HCT116 (cell line): ENCODE results near the gene SSX2IP. TPM values are rescaled to one million over a fixed set of nuclear protein-coding genes. Genes with fewer than 3 reads are reported as not detected.
A peak's percentile ranks its signal among the peaks of the same experiment; 100 is the strongest.

ENCODE experiments used
- ATAC-seq: fragments of 200-7000 bp; cut with Tn5 transposase; 2 replicates; pipeline ENCODE4 v1.9.1; 2020; ENCODE audit warnings: mild to moderate bottlenecking, moderate library complexity
- BruUV-seq: library from RNA; stranded (reverse); fragments of 400-500 nt; replicated peaks from 2 replicates; lab custom pipeline; 2021; lab: Mats Ljungman, UMichigan
- CTCF ChIA-PET: fragments of 300-600 bp; sonication (Branson Sonifier 250); formaldehyde crosslinking; loops from one replicate; lab custom pipeline; 2021; ENCODE audit warnings: antibody characterized with exemption; lab: Charles Lee
- POLR2A ChIA-PET: fragments of 300-600, 350-600 bp; sonication (Branson Sonifier 250); formaldehyde crosslinking; loops from one replicate; lab custom pipeline; 2021; ENCODE audit warnings: antibody characterized with exemption; lab: Charles Lee
- RAD21 ChIA-PET, 2 experiments: fragments of 300-600 bp; sonication (Branson Sonifier 250); formaldehyde crosslinking; loops; one replicate each; lab custom pipeline; 2023; ENCODE audit warnings: low total read pairs in 2 of 2; ENCODE audit not compliant: uncharacterized antibody in 2 of 2, unreplicated experiment in 2 of 2, low non-redundant PET in 1 of 2; lab: Charles Lee
- DNase-seq: peaks from one replicate; pipeline ENCODE4 v3.0.0-alpha.2; 2010; ENCODE audit warnings: low read depth, low spot score
- H2AFZ ChIP-seq: fragments of 200-600 bp; shearing (Covaris generic), sonication (generic); 2 replicates; pipeline ENCODE4 v1.6.1; 2017; ENCODE audit warnings: low read depth, mixed run types, mixed read lengths, antibody characterized with exemption, low read length; ENCODE audit not compliant: poor library complexity, severe bottlenecking
- H3K27ac ChIP-seq: 2 replicates; pipeline ENCODE4 v1.5.1; 2012; ENCODE audit warnings: low read depth, low read length
- H3K27me3 ChIP-seq: fragments of 200-600 bp; sonication (generic); 2 replicates; pipeline ENCODE4 v1.6.1; 2016; ENCODE audit warnings: mixed run types, low read length, mixed read lengths; ENCODE audit not compliant: insufficient read depth
- H3K36me3 ChIP-seq, 2 experiments: fragments of 200-500 bp in 1 of 2; fragments of 200-600 bp in 1 of 2; sonication (Bioruptor generic) in 1 of 2; sonication (generic) in 1 of 2; 2 replicates each; pipeline versions ENCODE4 v1.5.1 to v1.6.1; 2014 to 2016; ENCODE audit warnings: low read length in 2 of 2, inconsistent platforms in 1 of 2, mixed read lengths in 1 of 2, mixed run types in 1 of 2; ENCODE audit not compliant: insufficient read depth in 2 of 2, control insufficient read depth in 1 of 2
- H3K4me1 ChIP-seq, 2 experiments: fragments of 200-600 bp in 1 of 2; sonication (generic) in 1 of 2; 2 replicates each; pipeline versions ENCODE4 v1.5.1 to v1.6.1; 2012 to 2017; ENCODE audit warnings: low read length in 2 of 2, inconsistent platforms in 1 of 2, mild to moderate bottlenecking in 1 of 2, mixed read lengths in 1 of 2, mixed run types in 1 of 2, moderate library complexity in 1 of 2; ENCODE audit not compliant: insufficient read depth in 2 of 2, control insufficient read depth in 1 of 2
- H3K4me2 ChIP-seq: fragments of 200-600 bp; sonication (generic); 2 replicates; pipeline ENCODE4 v1.6.1; 2017; ENCODE audit warnings: mixed run types, low read length, mixed read lengths
- H3K4me3 ChIP-seq, 2 experiments: fragments of 200-600 bp in 1 of 2; sonication (generic) in 1 of 2; replicated peaks in 1 of 2; 2 replicates each; pipeline ENCODE4 v1.5.1; 2011 to 2016; ENCODE audit warnings: low read length in 2 of 2, control low read depth in 1 of 2, low read depth in 1 of 2, mild to moderate bottlenecking in 1 of 2, mixed read lengths in 1 of 2, mixed run types in 1 of 2
- H3K79me2 ChIP-seq: fragments of 200-600 bp; sonication (generic); 2 replicates; pipeline ENCODE4 v1.6.1; 2017; ENCODE audit warnings: mild to moderate bottlenecking, mixed run types, low read length, moderate library complexity, mixed read lengths; ENCODE audit not compliant: insufficient read depth
- H3K9ac ChIP-seq: fragments of 200-600 bp; sonication (generic); 2 replicates; pipeline ENCODE4 v1.6.1; 2016; ENCODE audit warnings: low read length, mixed read lengths
- H3K9me2 ChIP-seq: fragments of 200-600 bp; sonication (generic), shearing (Covaris generic); 2 replicates; pipeline ENCODE4 v1.6.1; 2017; ENCODE audit warnings: mixed run types, mild to moderate bottlenecking, moderate library complexity; ENCODE audit not compliant: insufficient read depth
- H3K9me3 ChIP-seq, 2 experiments: fragments of 200-500 bp in 1 of 2; fragments of 200-600 bp in 1 of 2; sonication (Bioruptor generic) in 1 of 2; sonication (generic) in 1 of 2; 2 replicates each; pipeline ENCODE4 v1.6.1; 2014 to 2017; ENCODE audit warnings: low read length in 2 of 2, mixed read lengths in 2 of 2, inconsistent platforms in 1 of 2, low read depth in 1 of 2, mild to moderate bottlenecking in 1 of 2, mixed run types in 1 of 2, moderate library complexity in 1 of 2; ENCODE audit not compliant: control insufficient read depth in 1 of 2, insufficient read depth in 1 of 2
- H4K20me1 ChIP-seq: fragments of 200-600 bp; sonication (generic), shearing (Covaris generic); 2 replicates; pipeline ENCODE4 v1.6.1; 2017; ENCODE audit warnings: mixed run types, mild to moderate bottlenecking, moderate library complexity; ENCODE audit not compliant: insufficient read depth
- EZH2 ChIP-seq: fragments of 200-600 bp; sonication (generic); IDR thresholded peaks from 2 replicates; pipeline ENCODE4 v1.6.1; 2017; ENCODE audit warnings: antibody characterized with exemption, mixed run types
- EZH2phosphoT487 ChIP-seq: fragments of 200-600 bp; IDR thresholded peaks from 2 replicates; pipeline ENCODE4 v1.6.1; 2018; ENCODE audit warnings: antibody characterized with exemption, borderline replicate concordance
- JUND ChIP-seq: IDR thresholded peaks from 2 replicates; pipeline ENCODE4 v1.6.1; 2012
- POLR2AphosphoS5 ChIP-seq: IDR thresholded peaks from 2 replicates; pipeline ENCODE4 v1.6.1; 2011; ENCODE audit warnings: mild to moderate bottlenecking, low read depth, low read length, moderate library complexity
- SIN3A ChIP-seq: IDR thresholded peaks from 2 replicates; pipeline ENCODE4 v1.6.1; 2012; ENCODE audit warnings: low read depth
- SP1 ChIP-seq: IDR thresholded peaks from 2 replicates; pipeline ENCODE4 v1.6.1; 2012; ENCODE audit warnings: low read depth
- intact Hi-C: fragments of 100-400 bp; cut with micrococcal nuclease; formaldehyde crosslinking; loops from 2 replicates; pipeline ENCODE4 v1.10.0; 2022
- total RNA-seq: library from RNA; stranded (reverse); gene quantifications from one replicate; pipeline ENCODE4 v1.2.1, GENCODE V29; 2021; ENCODE audit not compliant: unreplicated experiment
- TF ChIP-seq, protein P1 (sequence below): IDR thresholded peaks from 2 replicates; pipeline ENCODE4 v1.6.1; 2012
- TF ChIP-seq, protein P2 (sequence below): IDR thresholded peaks from 2 replicates; pipeline ENCODE4 v1.6.1; 2012; ENCODE audit warnings: low read depth
- TF ChIP-seq, protein P3 (sequence below): IDR thresholded peaks from 2 replicates; pipeline ENCODE4 v1.6.1; 2012

The SSX2IP gene
- total RNA-seq, 1 experiment from 2014 or later = 51.5 TPM

- intact Hi-C loops = loop anchor here (5.0 to 10.0 kb wide), 3 partner anchors 98 to 332 kb away; partner anchors contain the start of genes GNG5 and SPATA1
These were observed 87.0 kb downstream of the SSX2IP start for GRCh38 chr1:84603223-84603622.

More at GRCh38 chr1:84603223-84603622, 87.0 kb downstream of the SSX2IP start:
- POLR2A ChIA-PET = interaction anchor here (0.9 to 1.3 kb wide), 3 partner anchors 30 to 462 kb away, joined by 3 to 4 read pairs (median 3); no protein-coding TSS in a partner anchor
- H3K4me2 ChIP-seq = peak overlapping the region; percentile 84
- H3K27ac ChIP-seq = peak overlapping the region; percentile 69
- H3K36me3 ChIP-seq = no peaks in the 10 kb centered on the region
- H3K79me2 ChIP-seq = no peaks in the 10 kb centered on the region
- TF ChIP-seq SIN3A (no peak), JUND (no peak), EZH2 (no peak), SP1 (no peak), POLR2AphosphoS5 (no peak), EZH2phosphoT487 (no peak)
- TF ChIP-seq, protein P1, sequence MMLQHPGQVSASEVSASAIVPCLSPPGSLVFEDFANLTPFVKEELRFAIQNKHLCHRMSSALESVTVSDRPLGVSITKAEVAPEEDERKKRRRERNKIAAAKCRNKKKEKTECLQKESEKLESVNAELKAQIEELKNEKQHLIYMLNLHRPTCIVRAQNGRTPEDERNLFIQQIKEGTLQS = no peak
- TF ChIP-seq, protein P2, sequence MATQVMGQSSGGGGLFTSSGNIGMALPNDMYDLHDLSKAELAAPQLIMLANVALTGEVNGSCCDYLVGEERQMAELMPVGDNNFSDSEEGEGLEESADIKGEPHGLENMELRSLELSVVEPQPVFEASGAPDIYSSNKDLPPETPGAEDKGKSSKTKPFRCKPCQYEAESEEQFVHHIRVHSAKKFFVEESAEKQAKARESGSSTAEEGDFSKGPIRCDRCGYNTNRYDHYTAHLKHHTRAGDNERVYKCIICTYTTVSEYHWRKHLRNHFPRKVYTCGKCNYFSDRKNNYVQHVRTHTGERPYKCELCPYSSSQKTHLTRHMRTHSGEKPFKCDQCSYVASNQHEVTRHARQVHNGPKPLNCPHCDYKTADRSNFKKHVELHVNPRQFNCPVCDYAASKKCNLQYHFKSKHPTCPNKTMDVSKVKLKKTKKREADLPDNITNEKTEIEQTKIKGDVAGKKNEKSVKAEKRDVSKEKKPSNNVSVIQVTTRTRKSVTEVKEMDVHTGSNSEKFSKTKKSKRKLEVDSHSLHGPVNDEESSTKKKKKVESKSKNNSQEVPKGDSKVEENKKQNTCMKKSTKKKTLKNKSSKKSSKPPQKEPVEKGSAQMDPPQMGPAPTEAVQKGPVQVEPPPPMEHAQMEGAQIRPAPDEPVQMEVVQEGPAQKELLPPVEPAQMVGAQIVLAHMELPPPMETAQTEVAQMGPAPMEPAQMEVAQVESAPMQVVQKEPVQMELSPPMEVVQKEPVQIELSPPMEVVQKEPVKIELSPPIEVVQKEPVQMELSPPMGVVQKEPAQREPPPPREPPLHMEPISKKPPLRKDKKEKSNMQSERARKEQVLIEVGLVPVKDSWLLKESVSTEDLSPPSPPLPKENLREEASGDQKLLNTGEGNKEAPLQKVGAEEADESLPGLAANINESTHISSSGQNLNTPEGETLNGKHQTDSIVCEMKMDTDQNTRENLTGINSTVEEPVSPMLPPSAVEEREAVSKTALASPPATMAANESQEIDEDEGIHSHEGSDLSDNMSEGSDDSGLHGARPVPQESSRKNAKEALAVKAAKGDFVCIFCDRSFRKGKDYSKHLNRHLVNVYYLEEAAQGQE = no peak
- TF ChIP-seq, protein P3, sequence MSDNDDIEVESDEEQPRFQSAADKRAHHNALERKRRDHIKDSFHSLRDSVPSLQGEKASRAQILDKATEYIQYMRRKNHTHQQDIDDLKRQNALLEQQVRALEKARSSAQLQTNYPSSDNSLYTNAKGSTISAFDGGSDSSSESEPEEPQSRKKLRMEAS = no peak
- no peak overlapping the region for H2AFZ ChIP-seq
- no peaks in the 10 kb centered on the region for H4K20me1 ChIP-seq
- ATAC-seq (peak; percentile 21), DNase-seq (no peak)
- H3K9me2 ChIP-seq = no peaks in the 10 kb centered on the region
- H3K9me3 ChIP-seq = peaks cover 7 to 9% of the 10 kb centered on the region in 2 experiments; a peak in 2 of 4 replicates
- RAD21 ChIA-PET = interaction anchor here (1.1 to 2.4 kb wide), 4 partner anchors 97 to 462 kb away, joined by 3 to 7 read pairs (median 4); partner anchors contain the start of genes GNG5 (in 1 of the 2) and SPATA1 (in 1 of the 2)
- no peaks in the 10 kb centered on the region for H3K27me3 ChIP-seq
- H3K4me3 ChIP-seq = no peak overlapping the region
- BruUV-seq = no TSS peak
- CTCF ChIA-PET = interaction anchor here (0.9 to 2.9 kb wide), 7 partner anchors 17 to 462 kb away, joined by 3 to 27 read pairs (median 5); no protein-coding TSS in a partner anchor
- H3K9ac ChIP-seq = peak overlapping the region; percentile 45
- H3K4me1 ChIP-seq = peaks cover 39 to 61% of the 10 kb centered on the region in 2 experiments
